Measurements from ENCODE around the gene FRMPD2.
"Not testable (repeated sequence)": the region's sequence is repeated elsewhere in the genome, so short reads cannot be mapped to it uniquely, and the experiment has no call there.

FRMPD2 gene

GRCh38 chr10:48122618-48123017 is 151.9 kb downstream of the FRMPD2 start:
- H3K36me3 Mint-ChIP-seq, H3K9me3 Mint-ChIP-seq, H3K27me3 Mint-ChIP-seq, H3K27ac Mint-ChIP-seq, H3K4me1 Mint-ChIP-seq, H3K4me3 Mint-ChIP-seq: not testable (repeated sequence)

- H3K36me3 Mint-ChIP-seq, H3K27ac Mint-ChIP-seq, H3K9me3 Mint-ChIP-seq, H3K27me3 Mint-ChIP-seq, H3K4me1 Mint-ChIP-seq, H3K4me3 Mint-ChIP-seq: not testable (repeated sequence)
Measured at GRCh38 chr10:48110277-48110676, 164.2 kb downstream of the FRMPD2 start.
